ENCODE results near the gene LMF2.

Gene LMF2, protein sequence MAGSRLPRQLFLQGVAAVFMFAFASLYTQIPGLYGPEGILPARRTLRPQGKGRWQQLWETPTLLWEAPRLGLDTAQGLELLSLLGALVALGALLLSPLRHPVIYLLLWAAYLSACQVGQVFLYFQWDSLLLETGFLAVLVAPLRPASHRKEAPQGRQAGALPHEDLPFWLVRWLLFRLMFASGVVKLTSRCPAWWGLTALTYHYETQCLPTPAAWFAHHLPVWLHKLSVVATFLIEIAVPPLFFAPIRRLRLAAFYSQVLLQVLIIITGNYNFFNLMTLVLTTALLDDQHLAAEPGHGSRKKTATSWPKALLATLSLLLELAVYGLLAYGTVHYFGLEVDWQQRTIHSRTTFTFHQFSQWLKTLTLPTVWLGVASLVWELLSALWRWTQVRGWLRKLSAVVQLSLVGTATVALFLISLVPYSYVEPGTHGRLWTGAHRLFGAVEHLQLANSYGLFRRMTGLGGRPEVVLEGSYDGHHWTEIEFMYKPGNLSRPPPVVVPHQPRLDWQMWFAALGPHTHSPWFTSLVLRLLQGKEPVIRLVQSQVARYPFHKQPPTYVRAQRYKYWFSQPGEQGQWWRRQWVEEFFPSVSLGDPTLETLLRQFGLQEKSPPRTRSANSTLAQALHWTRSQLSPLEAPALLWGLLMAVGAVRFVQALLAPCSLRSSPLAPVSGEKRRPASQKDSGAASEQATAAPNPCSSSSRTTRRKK

DNA sequence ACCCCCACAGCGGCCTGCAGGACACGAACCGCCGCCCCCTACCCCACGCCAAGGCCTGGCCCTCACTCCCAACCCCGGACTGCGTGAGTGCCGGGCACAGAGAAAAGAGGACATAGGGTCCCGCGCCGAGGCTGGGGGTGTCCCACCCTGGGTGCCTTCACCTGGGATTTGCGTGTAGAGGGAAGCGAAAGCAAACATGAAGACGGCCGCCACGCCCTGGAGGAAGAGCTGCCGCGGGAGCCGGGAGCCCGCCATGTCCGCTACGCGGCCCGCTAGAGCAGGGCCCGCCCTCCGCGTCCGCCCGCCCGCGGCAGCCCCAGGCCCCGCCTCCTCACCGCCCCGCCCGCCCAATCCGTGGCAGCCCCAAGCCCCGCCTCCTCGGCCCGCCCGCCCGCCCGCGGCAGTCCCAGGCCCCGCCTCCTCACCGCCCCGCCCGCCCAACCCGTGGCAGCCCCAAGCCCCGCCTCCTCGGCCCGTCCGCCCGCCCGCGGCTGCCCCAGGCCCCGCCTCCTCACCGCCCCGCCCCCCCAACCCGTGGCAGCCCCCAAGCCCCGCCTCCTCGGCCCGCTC is at the start of gene LMF2:
TSS of gene LMF2 (minus strand) at position 282 of the 570 bp plus-strand sequence. CDS start at position 255, 27 bp downstream.
- H3K27ac ChIP-seq: peak within 1 kb of the TSS; percentile 78
- TF ChIP-seq, protein P1, sequence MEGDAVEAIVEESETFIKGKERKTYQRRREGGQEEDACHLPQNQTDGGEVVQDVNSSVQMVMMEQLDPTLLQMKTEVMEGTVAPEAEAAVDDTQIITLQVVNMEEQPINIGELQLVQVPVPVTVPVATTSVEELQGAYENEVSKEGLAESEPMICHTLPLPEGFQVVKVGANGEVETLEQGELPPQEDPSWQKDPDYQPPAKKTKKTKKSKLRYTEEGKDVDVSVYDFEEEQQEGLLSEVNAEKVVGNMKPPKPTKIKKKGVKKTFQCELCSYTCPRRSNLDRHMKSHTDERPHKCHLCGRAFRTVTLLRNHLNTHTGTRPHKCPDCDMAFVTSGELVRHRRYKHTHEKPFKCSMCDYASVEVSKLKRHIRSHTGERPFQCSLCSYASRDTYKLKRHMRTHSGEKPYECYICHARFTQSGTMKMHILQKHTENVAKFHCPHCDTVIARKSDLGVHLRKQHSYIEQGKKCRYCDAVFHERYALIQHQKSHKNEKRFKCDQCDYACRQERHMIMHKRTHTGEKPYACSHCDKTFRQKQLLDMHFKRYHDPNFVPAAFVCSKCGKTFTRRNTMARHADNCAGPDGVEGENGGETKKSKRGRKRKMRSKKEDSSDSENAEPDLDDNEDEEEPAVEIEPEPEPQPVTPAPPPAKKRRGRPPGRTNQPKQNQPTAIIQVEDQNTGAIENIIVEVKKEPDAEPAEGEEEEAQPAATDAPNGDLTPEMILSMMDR (conservative IDR thresholded peaks at IDR 0.05): no peak

DNA sequence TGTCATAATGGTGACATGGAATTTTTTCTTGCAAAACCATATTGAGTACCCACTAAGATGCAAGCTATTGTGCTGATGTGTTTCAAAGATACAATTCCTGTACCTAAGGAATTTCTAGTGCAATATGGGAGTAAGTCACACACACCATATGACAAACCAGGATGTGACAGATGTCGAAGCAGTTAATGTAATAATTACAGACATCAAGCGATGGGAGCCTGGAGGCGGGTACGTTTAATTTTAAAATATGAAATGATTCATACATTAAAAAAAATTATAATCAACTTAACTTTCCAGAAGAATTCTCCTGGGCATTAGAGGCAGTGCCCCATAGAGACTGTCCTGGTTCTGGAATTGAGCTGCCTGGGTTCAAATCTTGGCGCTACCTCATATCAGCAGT is 49.2 kb upstream of the LMF2 start:
- TF ChIP-seq, protein P1 (conservative IDR thresholded peaks at IDR 0.05): no peak
- no peak overlapping the region for H3K27ac ChIP-seq

DNA sequence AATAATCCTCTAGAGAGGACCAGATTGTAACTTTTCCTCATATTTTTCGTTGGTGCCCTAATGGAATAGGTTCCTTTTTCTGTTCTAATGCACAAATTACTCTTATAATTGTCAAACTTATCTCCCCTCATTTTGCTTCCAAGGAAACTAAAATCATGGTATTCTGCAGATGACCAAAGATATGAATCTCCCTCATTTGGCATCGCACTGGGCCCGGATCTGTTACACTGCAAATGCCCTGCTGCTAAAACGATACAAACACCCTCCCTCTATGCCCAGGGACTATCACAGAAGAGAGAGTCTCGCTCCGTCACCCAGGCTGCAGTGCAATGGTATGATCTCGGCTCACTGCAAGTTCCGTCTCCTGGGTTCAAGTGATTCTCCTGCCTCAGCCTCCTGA is 45.8 kb upstream of the LMF2 start:
- TF ChIP-seq, protein P1 (conservative IDR thresholded peaks at IDR 0.05): no peak
- no peak overlapping the region for H3K27ac ChIP-seq

DNA sequence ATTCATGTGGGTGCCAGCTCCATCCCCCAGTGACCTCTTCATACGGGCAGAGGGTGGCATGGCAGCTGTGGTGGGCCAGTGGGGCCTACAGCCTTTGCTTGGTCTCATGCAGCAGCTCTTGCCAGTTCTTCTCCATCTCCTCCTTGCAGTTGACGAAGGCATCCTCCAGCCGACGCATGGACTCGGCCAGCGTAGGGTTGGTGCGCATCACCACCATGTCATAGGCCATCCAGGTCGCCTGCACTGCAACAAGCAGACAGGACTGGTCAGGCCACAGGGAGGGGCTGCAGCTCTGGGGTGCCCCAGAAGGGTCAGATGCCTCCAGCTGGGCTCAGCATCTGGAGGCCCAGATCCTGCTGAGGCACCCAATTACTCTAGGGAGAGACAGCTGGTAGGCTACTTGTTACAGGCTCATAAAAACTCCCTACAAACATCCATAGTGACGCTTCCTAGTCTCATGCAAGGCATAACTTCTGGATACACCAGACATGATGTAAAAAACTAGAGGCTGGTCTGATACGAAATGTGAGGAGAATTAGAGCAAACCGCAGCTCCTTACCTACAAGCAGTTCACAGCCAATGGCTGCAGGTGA is 43.8 kb upstream of the LMF2 start:
- TF ChIP-seq, protein P1 (conservative IDR thresholded peaks at IDR 0.05): no peak
- H3K27ac ChIP-seq: no peak overlapping the region

DNA sequence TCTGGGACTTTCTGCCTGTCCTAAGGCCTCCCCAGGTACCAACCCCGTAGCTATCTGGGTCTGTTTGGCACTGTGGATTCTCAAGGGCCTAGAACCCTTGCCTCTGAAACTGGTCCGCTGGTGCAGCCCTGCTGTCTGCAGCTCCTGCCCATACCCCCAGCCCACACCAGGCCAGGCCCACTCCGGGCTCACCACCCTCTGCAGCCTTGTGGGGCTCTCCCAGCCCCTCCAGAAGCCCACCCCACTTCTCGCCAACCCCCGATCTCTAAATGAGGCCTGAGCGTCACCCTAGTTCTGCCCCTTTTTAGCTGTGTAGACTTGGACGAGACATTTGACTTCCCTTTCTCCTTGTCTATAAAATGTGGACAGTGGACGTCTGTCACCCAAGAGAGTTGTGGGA is 42.9 kb upstream of the LMF2 start:
- TF ChIP-seq, protein P1 (conservative IDR thresholded peaks at IDR 0.05): no peak
- no peak overlapping the region for H3K27ac ChIP-seq

DNA sequence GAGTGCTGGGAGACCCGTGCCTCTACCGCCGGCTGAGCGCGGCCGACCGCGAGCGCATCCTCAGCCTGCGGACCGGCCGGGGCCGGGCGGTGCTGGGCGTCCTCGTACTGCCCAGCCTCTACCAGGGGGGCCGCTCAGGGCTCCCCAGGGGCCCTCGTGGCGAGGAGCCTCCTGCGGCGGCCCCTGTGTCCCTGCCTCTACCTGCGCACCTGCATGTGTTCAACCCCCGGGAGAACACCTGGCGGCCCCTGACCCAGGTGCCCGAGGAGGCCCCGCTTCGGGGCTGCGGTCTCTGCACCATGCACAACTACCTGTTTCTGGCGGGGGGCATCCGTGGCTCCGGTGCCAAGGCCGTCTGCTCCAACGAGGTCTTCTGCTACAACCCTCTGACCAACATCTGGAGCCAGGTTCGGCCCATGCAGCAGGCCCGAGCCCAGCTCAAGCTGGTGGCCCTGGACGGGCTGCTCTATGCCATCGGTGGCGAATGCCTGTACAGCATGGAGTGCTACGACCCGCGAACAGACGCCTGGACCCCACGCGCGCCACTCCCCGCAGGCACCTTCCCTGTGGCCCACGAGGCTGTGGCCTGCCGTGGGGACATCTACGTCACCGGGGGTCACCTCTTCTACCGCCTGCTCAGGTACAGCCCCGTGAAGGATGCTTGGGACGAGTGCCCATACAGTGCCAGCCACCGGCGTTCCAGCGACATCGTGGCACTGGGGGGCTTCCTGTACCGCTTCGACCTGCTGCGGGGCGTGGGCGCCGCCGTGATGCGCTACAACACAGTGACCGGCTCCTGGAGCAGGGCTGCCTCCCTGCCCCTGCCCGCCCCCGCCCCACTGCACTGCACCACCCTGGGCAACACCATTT is 41.7 kb upstream of the LMF2 start:
- TF ChIP-seq, protein P1 (conservative IDR thresholded peaks at IDR 0.05): no peak
- H3K27ac ChIP-seq: no peak overlapping the region
